NCI-H146 treated with DMSO at 0.1 percent for 48 hours (cell line): ENCODE data around the gene DMRTC2.

ENCODE experiments used
- DNase-seq: peaks from one replicate; lab custom pipeline; 2025; ENCODE audit not compliant: unreplicated experiment; lab: John Stamatoyannopoulos, UW

DMRTC2 gene

DNA sequence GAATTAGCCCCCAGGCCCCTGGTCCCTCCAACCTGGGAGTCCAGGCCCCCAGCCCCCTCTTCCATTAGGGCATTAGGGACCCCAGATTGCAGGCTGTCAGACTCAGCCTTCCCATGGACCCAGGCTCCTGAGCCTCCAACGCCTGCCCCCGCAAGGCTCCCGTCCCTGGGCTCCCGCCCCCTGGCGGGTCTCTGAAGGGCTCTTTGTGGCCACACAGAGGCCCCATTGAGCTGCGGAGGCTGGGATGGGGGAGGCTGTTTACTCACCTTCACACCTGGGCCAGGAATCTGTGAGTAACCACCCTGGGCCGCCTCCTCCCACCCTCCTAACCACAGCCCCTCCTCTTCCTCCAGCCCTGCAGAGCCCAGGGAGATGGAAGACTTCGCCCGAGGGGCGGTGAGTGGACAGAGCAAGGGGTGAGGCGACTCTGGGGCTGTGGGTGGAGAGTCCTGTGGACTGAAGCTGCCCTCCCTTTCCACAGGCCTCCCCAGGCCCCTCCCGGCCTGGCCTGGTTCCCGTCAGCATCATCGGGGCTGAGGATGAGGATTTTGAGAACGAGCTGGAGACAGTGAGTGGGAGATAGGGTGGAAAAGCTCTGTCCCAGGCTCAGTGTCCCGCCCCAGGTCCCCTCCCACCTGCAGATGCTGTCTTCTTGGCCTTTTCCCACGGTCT lies 43.0 kb downstream of the DMRTC2 start:
- no peak for DNase-seq

DNA sequence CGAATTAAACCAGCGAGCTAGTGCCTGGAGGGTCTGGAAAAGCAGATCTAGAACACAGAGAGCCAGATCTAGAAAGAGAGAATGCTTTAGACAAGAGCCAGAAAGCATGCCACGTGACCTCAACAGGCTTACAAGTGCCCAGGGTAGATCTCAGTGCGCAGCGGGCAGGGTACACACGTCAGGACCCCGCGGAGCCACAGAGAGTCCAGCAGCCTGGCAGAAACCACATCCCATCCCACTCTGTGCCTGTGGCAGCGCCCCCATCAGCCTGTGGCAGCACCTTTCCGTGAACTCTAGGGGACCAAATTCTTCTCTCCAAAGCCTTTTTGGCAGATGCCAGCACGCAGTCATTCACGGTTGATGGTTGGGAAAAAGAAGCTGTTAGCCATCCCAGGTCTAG lies 44.1 kb downstream of the DMRTC2 start:
- DNase-seq, result no peak

DNA sequence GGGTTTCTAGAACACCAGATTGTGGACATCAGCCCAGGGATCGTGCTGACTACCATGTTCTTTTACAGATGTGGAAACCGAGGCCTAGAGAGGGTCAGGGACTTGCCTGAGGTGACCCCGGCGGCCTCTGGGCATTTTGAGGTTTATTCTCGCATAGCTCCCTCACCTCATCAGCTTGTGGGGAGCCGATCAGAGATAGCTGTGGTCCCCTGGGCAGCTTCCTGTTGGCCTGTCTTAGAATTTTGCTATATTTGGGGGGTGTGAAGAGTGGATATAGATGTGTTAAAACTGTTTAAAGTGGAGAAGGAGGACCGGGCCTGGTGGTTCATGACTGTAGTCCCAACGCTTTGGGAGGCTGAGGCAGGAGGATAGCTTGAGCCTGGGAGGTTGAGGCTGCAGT lies 45.1 kb downstream of the DMRTC2 start:
- no peak for DNase-seq

DNA sequence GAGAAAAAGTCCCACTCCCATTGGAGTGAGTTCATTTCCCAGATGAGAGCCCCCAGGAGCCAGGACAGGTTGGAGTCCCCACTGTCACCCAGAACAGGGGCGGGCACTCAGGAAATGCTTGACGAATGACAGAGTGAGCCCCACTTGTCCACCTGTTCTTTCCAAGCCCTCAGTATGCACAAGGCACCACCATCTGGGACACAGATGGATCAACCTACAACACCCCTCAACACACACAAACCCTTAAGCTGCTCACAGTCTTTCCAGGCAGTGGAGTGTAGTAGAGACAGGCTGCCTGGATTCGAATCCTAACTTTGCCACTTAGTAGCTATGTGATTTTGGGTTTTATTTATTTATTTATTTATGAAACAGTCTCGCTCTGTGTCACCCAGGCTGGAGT lies 46.1 kb downstream of the DMRTC2 start:
- no peak for DNase-seq

DNA sequence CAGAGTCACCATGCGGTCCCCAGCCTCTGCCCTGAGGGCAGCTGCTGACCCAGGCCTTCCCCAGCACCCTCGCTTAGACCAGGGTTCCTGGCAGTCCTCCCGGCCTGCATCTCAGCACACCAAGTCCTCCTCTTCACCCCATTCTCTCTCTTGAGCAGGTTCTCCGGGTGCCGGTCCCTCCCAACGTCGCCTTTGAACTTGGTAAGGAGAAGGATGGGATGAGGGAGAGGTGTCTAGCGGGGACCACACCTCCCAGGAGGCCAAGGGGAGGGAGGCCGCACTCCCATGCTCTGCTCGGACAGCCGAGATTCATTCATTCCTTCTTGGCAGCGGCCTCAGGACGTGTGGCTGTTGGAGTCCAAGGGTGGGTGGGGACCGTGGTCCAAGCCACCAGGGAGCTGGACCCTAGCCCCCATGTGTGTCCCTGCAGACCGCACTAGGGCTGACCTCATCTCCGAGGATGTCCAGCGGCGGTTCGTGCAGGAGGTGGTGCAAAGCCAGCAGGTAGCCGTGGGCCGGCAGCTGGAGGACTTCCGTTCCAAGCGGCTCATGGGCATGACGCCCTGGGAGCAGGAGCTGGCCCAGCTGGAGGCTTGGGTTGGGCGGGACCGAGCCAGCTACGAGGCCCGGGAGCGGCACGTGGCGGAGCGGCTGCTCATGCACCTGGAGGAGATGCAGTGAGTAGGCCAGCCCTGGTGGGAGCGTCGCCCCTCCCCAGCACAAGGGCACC lies 47.5 kb downstream of the DMRTC2 start:
- no peak for DNase-seq

DNA sequence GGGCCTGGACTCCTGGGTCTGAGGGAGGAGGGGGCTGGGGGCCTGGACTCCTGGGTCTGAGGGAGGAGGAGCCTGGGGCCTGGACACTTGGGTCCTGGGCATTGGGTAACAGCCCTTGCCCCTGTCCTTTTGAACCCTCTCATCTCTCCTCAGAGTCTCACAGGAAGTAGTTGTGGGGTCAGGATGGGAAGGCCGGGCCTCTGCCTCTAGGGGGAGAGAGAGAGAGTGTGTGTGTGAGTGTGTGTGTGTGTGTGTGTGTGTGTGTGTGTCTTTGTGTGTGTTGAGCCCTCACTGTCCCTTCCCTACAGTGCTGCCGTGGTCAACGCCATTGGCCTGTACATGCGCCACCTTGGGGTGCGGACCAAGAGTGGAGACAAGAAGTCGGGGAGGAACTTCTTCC lies 49.1 kb downstream of the DMRTC2 start:
- DNase-seq, result no peak

DNA sequence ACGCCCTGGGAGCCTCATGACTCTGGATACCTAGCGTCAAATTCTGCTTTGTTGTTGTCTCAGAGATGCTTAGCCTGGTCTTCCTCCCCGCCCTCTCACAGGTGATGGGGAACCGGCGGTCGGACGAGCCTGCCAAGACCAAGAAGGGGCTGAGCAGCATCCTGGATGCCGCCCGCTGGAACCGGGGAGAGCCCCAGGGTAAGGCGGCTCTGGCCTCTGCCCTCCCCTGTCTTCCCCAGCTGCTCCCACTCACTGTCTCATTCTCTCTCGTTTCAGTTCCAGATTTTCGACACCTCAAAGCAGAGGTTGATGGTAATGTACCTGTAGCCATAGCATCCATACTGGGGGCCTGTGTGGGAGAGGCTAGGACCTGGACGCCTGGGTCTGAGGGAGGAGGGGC lies 49.5 kb downstream of the DMRTC2 start:
- no peak for DNase-seq

DNA sequence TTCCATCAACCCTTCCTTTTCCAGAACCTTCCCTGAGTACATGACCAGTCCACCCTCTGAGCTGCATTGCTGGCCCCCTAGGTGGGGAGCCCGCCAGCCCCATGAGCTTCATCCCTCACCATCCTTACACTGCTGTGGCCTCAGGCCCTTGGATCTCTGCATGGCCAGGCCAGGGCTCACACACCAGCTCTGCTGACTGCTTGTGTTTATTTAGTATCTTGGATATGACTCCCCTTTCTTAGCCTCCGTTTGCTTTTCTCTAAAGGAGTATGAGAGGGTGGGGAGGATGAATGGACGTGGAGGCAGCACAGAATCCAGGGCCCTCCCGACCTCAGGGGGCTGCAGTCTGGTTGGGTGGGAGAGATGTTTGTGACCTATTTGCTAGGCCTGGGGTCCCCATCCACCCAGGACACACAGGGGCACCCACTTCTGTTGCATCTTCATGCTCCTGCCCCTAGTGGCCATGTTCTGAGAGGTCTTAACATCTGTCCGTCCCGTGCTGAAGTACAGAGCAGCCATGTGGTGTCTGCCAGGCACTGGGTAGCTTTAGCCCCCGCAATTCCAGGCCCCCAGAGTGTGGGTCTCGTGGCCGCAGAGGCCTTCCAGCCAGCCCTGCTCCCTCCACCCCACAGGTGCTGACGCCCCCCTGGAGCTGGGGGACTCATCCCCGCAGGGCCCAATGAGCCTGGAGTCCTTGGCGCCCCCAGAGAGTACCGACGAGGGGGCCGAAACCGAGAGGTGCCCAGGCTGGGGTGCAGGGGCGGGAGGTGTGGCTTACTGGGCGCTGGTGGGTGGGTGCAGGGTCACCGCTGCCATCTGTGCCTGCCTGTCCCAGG lies 51.1 kb downstream of the DMRTC2 start:
- DNase-seq, result no peak

DNA sequence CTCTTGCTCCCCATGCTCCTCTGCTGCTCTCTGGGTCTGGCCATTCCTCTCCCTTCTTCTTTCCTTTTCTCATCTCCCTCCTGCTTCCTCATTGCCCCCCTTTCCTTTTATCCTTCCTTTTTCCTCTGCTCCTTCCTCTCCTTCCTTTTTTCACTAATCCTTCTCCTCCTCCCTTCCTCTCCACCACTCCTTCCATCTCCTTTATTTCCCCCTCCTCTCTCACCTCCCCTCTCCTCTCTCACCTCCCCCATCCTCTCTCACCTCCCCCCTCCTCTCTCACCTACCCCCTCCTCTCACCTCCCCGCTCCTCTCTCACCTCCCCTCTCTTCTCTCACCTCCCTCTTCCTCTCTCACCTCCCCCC lies 51.7 kb downstream of the DMRTC2 start:
- DNase-seq, result no peak

DNA sequence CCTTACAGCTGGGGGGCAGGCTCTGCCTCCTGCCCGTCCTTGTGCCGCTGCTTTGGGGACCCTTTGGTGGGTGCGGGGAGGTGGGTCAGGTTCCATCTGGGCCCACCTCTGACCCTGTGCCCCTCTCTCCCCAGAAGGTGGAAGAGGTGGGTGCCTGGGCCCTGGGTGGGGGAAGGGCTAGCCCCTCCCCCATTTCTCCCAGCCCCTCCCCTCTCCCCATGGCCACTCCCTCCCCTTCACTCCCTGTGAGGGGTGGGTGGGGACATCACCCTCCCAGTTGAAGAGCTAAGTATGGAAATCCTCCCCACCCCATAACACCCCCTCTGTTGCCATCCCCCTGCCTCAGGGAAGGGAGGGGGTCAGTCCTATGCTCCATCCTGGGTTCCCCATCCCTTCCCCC lies 52.3 kb downstream of the DMRTC2 start:
- no peak for DNase-seq

DNA sequence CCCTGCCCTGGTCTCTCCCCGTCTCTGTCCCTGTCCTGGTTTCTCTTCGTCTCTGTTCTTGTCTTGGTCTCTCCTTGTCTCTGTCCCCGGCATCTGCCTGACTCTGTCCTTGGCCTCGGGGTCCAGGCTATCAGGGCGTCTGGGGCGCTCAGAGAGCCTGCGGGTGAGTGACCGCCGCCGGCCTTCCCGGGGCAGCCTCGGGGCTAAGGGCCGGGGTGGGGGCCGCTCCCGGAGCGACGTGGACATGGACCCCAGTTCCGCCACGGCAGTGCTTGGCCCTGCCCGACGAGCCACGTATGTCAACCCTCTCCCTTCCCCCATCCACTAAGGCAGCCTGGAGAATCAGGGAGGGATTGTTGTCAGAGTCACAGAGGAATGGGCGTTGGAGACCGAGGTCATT lies 53.0 kb downstream of the DMRTC2 start:
- no peak for DNase-seq

DNA sequence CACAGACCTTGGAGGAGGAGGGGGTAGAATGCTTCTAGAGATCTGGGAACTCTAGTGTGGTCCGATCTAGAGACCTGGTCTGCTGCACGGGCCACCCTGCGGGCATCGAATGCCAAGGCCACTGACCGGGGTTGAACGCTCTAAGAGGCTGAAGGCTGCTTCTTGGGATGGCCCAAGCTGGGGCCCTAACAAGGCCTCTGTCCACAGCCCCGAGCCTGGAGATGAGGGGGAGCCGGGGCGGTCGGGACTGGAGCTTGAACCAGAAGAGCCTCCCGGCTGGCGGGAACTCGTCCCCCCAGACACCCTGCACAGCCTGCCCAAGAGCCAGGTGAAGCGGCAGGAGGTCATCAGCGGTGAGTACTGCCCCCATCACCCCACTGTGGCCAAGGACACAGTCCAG lies 53.4 kb downstream of the DMRTC2 start:
- no peak for DNase-seq
